Measurements from ENCODE around the gene TMC1. TPM values are rescaled to one million over a fixed set of nuclear protein-coding genes. Genes with fewer than 3 reads are reported as not detected.
"Not testable (repeated sequence)": the region's sequence is repeated elsewhere in the genome, so short reads cannot be mapped to it uniquely, and the experiment has no call there.

Gene TMC1
- total RNA-seq, 2 experiments from 2014 or later: not detected

DNA sequence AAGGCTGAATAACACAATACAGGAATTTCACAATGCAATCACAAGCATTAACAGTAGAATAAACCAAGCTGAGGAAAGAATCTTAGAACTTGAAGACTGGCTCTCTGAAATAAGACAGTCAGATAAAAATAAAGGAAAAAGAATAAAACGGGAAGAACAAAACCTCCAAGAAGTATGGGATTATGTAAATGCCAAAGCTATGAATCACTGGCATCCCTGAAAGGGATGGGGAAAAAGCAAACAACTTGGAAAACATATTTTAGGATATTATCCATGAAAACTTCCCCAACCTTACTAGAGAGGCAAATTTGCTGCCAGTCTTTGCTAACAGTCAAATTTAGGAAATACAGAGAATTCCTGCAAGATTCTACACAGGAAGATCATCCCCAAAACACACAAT, 273.5 kb downstream of the TMC1 start:
- CTCF ChIA-PET: no interaction called here
- H3K27ac Mint-ChIP-seq: no peak overlapping the region
- ATAC-seq: no peak
- no peaks in the 10 kb centered on the region for H3K4me1 Mint-ChIP-seq
- no peaks in the 10 kb centered on the region for H3K9me3 Mint-ChIP-seq (ENCODE audit: low read depth)
- no peak for DNase-seq
- no peaks in the 10 kb centered on the region for H3K36me3 Mint-ChIP-seq
- H3K4me3 Mint-ChIP-seq: no peak overlapping the region
- no peaks in the 10 kb centered on the region for H3K27me3 Mint-ChIP-seq

DNA sequence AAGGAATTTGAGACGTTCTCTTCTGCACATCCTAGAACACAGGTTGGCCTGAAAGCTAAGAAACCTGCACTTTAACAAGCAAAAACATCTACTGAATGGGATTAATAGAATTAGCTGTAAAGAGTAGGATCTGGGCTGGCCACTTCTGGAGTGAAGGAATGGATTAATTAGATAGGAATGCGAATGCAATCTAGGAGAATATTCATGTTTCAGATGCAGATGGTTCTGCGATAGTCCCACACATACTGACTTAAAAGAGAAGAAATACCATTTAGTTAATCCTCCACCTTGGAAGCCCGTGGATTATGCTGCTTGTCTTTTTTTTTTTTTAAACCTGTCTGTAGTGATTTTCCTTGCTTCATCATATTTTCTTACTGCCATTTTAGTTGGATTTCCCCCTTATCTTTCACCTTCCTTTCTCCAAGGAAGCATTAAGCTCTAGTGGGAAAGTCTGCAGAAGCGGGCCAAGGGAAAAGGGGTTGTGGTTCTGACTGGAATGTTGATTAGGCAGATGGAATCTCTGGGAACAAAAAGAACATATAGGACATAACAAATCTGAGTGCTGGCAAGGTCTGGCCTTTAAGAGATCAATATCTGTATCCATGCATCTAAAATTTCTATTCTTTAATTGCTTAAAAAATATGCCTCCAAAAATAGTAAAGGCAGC, 279.1 kb downstream of the TMC1 start:
- no peak for DNase-seq
- Mint-ChIP-seq H3K27me3 (no peaks in the 10 kb centered on the region), H3K4me1 (no peaks in the 10 kb centered on the region), H3K9me3 (ENCODE audit: low read depth) (no peaks in the 10 kb centered on the region), H3K36me3 (no peaks in the 10 kb centered on the region), H3K4me3 (no peak overlapping the region), H3K27ac (no peak overlapping the region)
- CTCF ChIA-PET: no interaction called here
- no peak for ATAC-seq

DNA sequence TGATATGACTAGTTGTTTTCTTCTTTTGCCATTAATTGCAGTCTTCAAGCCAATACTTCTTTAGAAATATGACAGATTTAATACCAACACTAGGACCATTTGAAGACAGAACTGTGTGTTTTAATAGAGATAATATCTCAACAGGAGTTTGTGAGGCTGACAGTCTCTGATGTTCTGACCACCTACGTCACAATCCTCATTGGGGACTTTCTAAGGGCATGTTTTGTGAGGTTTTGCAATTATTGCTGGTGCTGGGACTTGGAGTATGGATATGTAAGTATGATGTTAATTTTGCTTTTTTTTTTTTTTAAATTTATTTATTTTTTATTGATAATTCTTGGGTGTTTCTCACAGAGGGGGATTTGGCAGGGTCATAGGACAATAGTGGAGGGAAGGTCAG, 283.8 kb downstream of the TMC1 start:
- Mint-ChIP-seq H3K4me3 (no peak overlapping the region), H3K27me3 (no peaks in the 10 kb centered on the region), H3K9me3 (ENCODE audit: low read depth) (no peaks in the 10 kb centered on the region), H3K27ac (no peak overlapping the region), H3K36me3 (no peaks in the 10 kb centered on the region), H3K4me1 (no peaks in the 10 kb centered on the region)
- ATAC-seq (no peak), DNase-seq (no peak)
- CTCF ChIA-PET: no interaction called here

DNA sequence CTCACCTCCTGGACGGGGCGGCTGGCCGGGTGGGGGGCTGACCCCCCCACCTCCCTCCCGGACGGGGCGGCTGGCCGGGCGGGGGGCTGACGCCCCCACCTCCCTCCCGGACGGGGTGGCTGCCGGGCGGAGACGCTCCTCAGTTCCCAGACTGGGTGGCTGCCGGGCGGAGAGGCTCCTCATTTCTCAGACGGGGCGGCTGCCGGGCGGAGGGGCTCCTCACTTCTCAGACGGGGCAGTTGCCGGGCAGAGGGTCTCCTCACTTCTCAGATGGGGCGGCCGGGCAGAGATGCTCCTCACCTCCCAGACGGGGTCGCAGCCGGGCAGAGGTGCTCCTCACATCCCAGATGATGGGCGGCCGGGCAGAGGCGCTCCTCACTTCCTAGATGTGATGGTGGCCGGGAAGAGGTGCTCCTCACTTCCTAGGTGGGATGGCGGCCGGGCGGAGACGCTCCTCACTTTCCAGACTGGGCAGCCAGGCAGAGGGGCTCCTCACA, 285.0 kb downstream of the TMC1 start:
- H3K36me3 Mint-ChIP-seq; H3K9me3 Mint-ChIP-seq (ENCODE audit: low read depth); CTCF ChIA-PET; H3K27ac Mint-ChIP-seq; DNase-seq; H3K4me3 Mint-ChIP-seq; H3K27me3 Mint-ChIP-seq; ATAC-seq; H3K4me1 Mint-ChIP-seq: not testable (repeated sequence)

DNA sequence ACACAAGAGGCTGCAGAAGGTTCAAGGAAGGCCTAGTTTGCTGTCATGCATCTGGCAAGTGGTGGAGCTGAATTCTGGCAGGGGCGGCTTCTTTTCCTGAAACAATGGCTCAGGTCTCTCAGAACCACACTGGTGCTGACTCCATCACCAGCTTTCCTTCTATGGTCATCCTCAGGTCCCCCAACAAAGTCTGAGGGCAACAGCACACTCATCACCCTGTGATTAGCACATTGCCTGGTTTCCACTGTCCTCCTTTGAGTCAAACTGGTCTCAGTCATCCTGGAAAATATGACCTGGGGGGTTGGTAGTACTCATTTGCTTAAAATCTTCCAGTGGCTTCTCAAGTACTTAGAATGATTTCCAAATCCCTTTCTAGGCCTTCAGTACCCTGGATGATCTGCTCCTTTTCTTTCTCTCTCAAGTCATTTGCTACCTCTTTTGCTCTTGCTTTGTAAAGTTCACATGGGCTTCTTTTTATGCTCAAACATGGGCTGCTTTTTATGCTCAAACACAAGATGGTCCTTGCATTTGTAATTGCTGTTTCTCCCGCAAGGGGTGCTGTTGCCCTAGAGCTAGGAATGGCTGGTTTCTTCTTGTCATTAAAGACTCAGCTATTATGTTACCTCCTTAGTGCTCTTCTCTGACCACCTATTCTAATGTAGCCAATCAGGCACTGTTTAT, 286.5 kb downstream of the TMC1 start:
- H3K9me3 Mint-ChIP-seq (ENCODE audit: low read depth): no peaks in the 10 kb centered on the region
- H3K27me3 Mint-ChIP-seq: no peaks in the 10 kb centered on the region
- no peak for ATAC-seq
- no peaks in the 10 kb centered on the region for H3K4me1 Mint-ChIP-seq
- no peak overlapping the region for H3K27ac Mint-ChIP-seq
- no peak overlapping the region for H3K4me3 Mint-ChIP-seq
- no peaks in the 10 kb centered on the region for H3K36me3 Mint-ChIP-seq
- CTCF ChIA-PET: no interaction called here
- no peak for DNase-seq

DNA sequence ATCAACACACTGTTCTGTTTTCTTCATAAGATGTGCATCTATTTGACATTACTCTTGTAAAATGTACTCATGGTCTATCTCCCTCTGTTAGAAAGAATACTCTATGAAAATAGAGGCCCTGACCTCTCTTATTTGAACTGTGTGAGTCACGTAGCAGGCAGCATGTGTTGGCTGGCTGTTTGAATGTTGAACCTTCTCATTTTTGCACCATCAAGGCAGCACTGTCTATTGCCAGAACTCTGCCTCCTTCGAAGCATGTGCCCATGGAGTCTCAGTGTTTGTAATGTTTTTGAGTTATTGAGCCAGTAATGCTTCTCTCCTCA, 287.0 kb downstream of the TMC1 start:
- Mint-ChIP-seq H3K27me3 (no peaks in the 10 kb centered on the region), H3K4me3 (no peak overlapping the region), H3K9me3 (ENCODE audit: low read depth) (no peaks in the 10 kb centered on the region), H3K4me1 (no peaks in the 10 kb centered on the region), H3K36me3 (no peaks in the 10 kb centered on the region), H3K27ac (no peak overlapping the region)
- ATAC-seq: no peak
- CTCF ChIA-PET: no interaction called here
- no peak for DNase-seq

DNA sequence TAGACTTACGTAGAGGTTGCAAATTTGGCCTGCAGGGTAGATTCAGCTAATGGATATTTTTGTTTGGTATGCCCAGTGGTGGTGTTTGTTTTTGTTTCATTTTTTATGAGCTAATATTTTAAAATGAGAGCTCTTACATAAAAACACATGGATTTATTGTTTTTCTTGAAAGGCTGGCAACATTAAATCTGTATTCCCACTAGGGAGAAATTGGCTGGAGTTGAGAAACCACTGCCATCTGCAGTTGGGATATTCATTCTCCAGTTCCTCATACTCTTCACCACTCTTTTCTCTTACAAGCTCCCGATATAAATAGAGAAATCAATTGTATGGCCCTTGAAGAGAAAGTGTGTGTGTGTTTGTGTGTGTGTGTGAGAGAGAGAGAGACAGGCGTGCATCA, 288.2 kb downstream of the TMC1 start:
- no peak overlapping the region for H3K27ac Mint-ChIP-seq
- no peaks in the 10 kb centered on the region for H3K4me1 Mint-ChIP-seq
- H3K4me3 Mint-ChIP-seq: no peak overlapping the region
- no peak for ATAC-seq
- H3K27me3 Mint-ChIP-seq: no peaks in the 10 kb centered on the region
- H3K36me3 Mint-ChIP-seq: no peaks in the 10 kb centered on the region
- H3K9me3 Mint-ChIP-seq (ENCODE audit: low read depth): no peaks in the 10 kb centered on the region
- CTCF ChIA-PET: interaction anchor here (0.7 to 0.9 kb wide), 2 partner anchors 12 to 48 kb away, joined by 3 read pairs; no protein-coding TSS in a partner anchor
- DNase-seq: no peak

DNA sequence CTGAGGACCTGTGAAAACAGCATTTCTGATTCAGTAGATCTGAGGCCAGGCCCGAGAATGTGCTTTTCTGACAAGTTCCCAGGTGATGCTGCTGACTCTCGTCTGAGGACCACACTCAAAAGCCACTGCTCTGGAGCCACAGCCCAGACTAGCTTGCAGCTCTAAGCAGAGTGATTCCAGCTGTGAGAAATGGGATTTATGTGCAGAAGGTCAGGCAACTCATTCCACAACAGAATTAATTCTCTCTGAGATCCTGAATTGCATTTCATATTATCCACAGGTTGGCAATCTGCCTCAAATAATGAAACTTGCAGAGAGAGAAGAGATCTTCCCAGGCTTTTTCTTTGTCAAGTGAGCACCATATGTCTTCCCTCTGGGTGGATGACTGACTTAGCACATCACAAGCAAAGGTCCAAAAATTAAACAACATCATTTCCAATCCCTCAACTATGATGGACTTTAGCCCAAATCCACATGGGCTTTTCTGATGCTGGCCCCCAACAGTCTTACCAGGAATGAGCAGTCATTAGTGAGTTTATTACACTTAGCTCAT, 291.2 kb downstream of the TMC1 start:
- DNase-seq (no peak), ATAC-seq (no peak)
- Mint-ChIP-seq H3K4me1 (no peaks in the 10 kb centered on the region), H3K4me3 (no peak overlapping the region), H3K36me3 (no peaks in the 10 kb centered on the region), H3K9me3 (ENCODE audit: low read depth) (no peaks in the 10 kb centered on the region), H3K27ac (no peak overlapping the region), H3K27me3 (no peaks in the 10 kb centered on the region)
- CTCF ChIA-PET: interaction anchor here (1.4 kb wide), 1 partner anchor 10 kb away, joined by 5 read pairs; no protein-coding TSS in a partner anchor

DNA sequence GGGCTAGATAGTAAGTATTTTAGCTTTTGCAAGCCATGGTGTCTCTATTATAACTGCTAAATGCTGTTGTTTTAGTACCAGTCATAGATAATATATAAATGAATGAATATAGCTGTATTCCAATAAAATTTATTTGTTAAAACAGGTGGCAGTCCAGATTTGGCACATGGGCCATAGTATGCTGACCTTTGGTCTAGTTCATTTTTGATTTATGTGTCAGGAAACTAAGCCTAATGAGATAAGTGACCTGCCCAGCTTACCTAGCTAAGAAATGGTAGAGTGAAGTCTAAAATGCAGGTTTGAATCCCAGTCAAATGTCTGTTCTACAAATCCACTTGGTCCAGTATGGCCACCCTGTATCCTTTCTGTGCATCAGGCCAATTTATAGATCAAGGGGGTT, 292.1 kb downstream of the TMC1 start:
- Mint-ChIP-seq H3K4me3 (no peak overlapping the region), H3K27ac (no peak overlapping the region), H3K36me3 (no peaks in the 10 kb centered on the region), H3K4me1 (no peaks in the 10 kb centered on the region), H3K27me3 (no peaks in the 10 kb centered on the region), H3K9me3 (ENCODE audit: low read depth) (no peaks in the 10 kb centered on the region)
- DNase-seq (no peak), ATAC-seq (no peak)
- CTCF ChIA-PET: interaction anchor here (1.4 kb wide), 1 partner anchor 9 kb away, joined by 5 read pairs; no protein-coding TSS in a partner anchor

DNA sequence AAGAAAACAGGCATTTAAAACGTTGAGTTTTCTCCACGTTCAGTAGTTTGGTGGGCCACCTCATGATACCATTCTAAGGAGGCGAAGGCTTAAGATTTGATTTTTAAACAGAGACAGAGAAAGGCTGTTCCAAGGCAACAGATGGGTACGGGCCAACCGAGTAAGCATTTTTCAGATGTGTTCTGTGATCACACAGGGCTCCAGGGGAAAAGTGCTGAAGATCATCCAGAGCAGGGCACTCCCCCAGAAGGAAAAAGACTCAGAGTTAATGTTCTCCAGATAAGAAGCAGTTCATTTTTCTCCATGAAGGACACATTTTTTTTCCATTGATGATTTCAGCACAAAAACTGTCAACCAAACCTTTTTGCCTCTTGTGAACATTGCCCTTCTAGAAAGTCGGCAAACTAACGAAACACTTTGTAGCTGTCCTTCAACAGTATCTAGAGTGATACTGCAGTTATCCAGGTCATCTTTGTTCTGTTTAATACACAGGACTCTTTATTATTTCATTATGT, 292.7 kb downstream of the TMC1 start:
- DNase-seq: no peak
- CTCF ChIA-PET: interaction anchor here (1.4 kb wide), 1 partner anchor 8 kb away, joined by 5 read pairs; no protein-coding TSS in a partner anchor
- Mint-ChIP-seq H3K36me3 (no peaks in the 10 kb centered on the region), H3K27ac (no peak overlapping the region), H3K4me1 (no peaks in the 10 kb centered on the region), H3K9me3 (ENCODE audit: low read depth) (no peaks in the 10 kb centered on the region), H3K4me3 (no peak overlapping the region), H3K27me3 (no peaks in the 10 kb centered on the region)
- no peak for ATAC-seq

DNA sequence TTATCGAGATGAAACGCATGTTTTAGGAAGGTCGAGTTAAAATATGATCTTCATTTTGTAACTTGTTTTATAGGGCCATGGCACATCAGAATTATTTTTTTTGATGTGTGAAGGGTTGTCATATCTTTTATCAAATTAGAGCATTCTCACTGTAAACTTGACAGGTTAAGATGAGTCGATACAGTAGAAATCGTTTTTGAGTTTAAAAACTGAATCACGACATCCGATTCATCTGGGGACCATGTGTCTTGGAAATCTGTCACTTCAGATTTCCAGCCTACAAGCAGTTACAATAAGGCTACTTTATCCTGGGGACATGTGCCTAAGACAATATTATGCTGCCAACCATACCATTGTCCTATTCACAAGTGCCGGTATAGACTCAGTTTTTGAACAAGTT, 295.3 kb downstream of the TMC1 start:
- DNase-seq (no peak), ATAC-seq (no peak)
- CTCF ChIA-PET: no interaction called here
- Mint-ChIP-seq H3K36me3 (no peaks in the 10 kb centered on the region), H3K4me1 (no peaks in the 10 kb centered on the region), H3K4me3 (no peak overlapping the region), H3K9me3 (ENCODE audit: low read depth) (no peaks in the 10 kb centered on the region), H3K27ac (no peak overlapping the region), H3K27me3 (peaks cover 3% of the 10 kb centered on the region)

DNA sequence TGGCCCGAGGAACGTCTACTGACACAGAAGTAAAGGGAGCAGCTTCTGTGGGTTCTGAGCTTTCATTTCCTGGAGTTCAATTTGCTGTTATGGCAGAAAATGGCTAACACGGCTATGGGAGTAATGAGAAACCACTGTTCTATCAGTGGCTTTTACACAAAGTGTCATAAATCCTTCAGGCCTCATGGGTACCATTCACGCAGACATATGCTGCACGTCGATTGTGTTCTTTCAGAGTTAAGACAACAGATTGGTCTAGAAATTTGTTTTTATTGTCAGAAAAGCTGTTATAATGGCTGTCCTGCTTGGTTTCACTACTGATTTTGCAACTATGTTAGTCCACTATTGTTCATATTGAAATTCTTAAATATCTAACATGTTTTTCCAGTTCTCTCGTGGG, 296.0 kb downstream of the TMC1 start:
- CTCF ChIA-PET: no interaction called here
- H3K4me3 Mint-ChIP-seq: no peak overlapping the region
- H3K4me1 Mint-ChIP-seq: no peaks in the 10 kb centered on the region
- peaks cover 3% of the 10 kb centered on the region for H3K27me3 Mint-ChIP-seq
- no peak for ATAC-seq
- no peak for DNase-seq
- no peaks in the 10 kb centered on the region for H3K36me3 Mint-ChIP-seq
- no peaks in the 10 kb centered on the region for H3K9me3 Mint-ChIP-seq (ENCODE audit: low read depth)
- no peak overlapping the region for H3K27ac Mint-ChIP-seq

DNA sequence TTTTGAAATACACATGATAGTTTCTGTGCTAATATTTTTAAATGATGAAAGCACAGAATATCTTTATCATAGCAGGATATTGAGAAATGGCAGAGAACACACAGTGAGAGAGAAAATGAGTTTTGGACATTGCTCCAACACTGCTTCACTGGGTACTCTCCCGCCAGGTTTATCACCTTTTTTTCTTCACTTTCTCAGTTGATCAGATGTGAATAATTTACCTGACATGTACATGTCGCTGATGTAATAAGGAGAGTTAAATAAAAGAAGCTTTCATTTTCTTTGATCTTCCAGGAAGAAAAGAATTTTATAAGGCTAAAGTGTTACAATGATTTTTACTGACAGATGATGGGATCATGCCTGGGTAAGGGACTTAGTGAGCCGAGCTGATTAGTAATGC, 297.0 kb downstream of the TMC1 start:
- H3K36me3 Mint-ChIP-seq: no peaks in the 10 kb centered on the region
- no peak overlapping the region for H3K4me3 Mint-ChIP-seq
- H3K27me3 Mint-ChIP-seq: peaks cover 3% of the 10 kb centered on the region
- H3K9me3 Mint-ChIP-seq (ENCODE audit: low read depth): no peaks in the 10 kb centered on the region
- H3K27ac Mint-ChIP-seq: no peak overlapping the region
- DNase-seq (no peak), ATAC-seq (no peak)
- CTCF ChIA-PET: no interaction called here
- H3K4me1 Mint-ChIP-seq: no peaks in the 10 kb centered on the region

DNA sequence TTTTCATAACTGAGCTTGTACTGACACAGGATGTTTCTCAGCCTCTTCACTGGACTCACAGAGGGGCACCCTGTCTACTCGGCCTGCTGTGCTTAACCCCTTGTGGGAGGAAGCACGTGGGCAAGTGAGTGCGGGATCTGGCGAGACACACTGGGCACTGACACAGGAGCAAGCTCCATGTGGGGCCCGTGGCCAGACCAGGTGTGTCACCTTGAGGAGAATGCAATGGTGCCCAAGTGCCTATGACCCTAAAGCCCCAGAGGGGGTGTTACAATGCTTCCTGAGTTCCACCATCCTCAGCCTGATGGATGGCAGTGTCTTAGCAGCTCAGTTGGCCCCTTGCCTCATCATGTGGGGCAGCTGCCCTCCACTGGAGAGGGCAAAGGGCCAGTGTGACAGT, 302.6 kb downstream of the TMC1 start:
- Mint-ChIP-seq H3K4me3 (no peak overlapping the region), H3K36me3 (no peaks in the 10 kb centered on the region), H3K4me1 (no peaks in the 10 kb centered on the region), H3K9me3 (ENCODE audit: low read depth) (no peaks in the 10 kb centered on the region), H3K27ac (no peak overlapping the region), H3K27me3 (peaks cover 15% of the 10 kb centered on the region)
- CTCF ChIA-PET: no interaction called here
- ATAC-seq (no peak), DNase-seq (no peak)

All from activated CD8-positive, alpha-beta memory T cell treated with anti-CD3 and anti-CD28 coated beads, Interleukin-2, amount 10 ng/mL, durations not matched to agents 7 days and 5 days (primary cell).